HG02938 (cell line): Measurements from ENCODE around the gene NFKB1.

Experiments
- ATAC-seq: cut with Tn5 transposase; IDR thresholded peaks from one replicate; pipeline ENCODE4 v1.9.1; 2021; ENCODE audit warnings: mild to moderate bottlenecking, moderate library complexity; ENCODE audit not compliant: unreplicated experiment

NFKB1 gene

DNA sequence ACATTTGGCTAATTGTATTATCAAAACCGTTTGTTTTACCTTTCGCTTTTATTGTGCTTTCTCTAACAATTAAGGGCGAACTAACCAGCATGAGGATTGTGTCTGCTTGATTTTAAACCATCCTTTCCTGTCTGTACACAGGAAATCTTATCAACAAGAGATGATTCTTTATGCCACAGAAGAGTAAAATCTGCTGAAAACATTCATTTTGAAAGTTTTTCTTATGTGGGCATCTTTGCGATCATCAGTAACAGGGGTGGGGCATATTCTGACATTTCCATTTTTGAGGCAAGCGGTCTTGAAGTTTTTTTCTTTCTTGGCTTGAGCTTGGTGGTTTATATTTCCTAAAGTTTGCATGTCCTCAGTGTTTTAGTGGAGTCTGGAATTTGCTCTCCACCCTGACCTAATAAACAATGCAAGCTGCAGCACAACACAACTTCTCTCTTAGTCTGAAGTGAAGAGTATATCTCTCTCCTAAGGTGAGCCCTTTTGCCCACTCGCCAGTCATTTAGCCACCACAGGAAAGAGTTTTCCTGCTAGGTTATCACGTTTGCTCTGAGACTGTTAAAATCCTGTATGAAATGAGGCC lies 26.6 kb downstream of the NFKB1 start:
- ATAC-seq = no peak

DNA sequence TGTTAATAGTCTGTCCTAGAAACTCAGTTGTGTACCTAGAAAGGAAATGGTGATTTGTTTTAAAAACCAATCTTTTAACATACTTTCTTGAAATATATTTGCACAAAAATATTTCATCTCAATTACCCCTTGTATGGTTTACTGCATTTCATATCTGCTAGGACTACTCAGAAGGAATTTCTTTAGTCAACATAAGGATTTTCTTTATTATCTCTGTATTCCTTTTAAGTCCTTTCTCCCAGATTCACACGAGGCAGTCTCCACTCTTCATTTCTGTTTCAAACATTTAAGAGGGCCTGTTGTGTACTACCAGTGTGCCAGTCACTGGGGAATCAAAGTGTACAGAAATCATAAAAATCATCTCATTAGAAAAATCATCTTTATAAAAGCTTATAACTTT lies 28.8 kb downstream of the NFKB1 start:
- ATAC-seq = no peak

DNA sequence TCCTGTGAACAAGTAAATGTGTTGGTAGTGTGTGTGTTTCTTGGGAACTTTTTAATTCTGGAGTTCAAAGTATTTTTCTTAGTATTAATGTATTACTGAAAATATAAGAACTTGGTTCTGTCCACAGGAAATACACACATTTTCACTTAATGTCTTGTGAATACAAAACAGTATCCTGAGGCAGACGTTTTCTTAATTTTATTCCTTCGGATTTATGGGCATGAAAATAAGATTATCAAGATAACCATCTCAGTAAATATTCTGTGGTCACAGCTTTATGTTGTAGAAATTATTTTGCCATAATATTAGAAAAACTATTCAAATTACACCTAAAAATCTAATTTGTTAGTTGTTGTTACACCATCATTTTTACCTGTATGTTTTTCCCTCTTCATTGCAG lies 29.8 kb downstream of the NFKB1 start:
- ATAC-seq = no peak

DNA sequence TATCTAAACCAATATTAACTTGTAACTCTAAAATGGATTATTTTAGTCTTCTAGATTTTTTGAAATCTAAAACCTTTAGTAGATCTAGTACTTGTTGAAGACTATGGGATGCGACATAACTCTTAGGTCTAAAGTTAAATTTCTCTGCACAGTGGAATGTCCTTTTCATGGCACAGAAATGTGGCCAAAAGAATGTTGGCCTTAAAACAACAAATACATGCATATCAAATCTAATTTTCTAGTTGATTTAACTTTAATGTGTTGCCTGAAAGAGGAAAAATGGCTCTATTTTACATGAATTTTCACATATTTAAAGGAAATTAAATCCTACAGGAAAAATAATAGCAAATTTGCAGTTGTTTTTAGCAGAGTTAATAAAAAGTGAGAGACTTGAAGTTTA lies 30.3 kb downstream of the NFKB1 start:
- ATAC-seq = no peak

DNA sequence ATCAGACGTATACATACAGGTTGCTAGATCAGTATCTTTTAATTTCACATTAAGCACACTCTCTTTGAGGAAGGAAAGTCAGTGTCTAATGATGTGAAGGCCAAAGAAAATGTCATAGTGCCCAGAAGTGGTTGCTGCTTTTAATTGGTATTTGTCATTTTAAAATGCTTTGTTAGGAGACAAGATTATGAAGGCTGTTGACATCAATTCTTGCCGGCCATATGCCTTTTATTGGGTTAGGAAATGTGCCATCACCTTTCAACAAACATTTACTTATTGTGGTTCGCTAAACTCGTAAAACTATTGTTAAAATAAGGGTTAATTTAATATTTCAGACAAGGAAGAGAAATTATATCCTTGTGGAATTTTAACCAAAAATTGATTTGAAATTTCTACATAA lies 32.2 kb downstream of the NFKB1 start:
- ATAC-seq = no peak

DNA sequence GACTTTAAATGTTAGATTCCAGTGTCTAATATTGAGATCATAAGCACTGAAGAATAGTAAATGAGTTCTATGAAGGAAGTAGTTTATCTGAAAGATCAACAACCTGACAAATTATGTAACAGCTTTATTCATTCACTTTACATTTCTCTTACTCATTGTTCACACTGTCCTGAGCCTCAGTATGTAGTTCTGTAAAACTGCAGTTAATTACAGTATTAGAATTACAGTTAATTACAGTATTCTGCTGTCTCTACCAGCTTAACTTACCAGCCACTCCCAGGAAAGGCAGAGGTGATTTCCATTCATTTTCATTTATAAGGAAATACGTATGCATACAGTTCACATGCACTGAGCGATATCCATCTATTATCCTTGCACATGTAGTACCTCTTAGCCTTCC lies 32.7 kb downstream of the NFKB1 start:
- no peak for ATAC-seq

DNA sequence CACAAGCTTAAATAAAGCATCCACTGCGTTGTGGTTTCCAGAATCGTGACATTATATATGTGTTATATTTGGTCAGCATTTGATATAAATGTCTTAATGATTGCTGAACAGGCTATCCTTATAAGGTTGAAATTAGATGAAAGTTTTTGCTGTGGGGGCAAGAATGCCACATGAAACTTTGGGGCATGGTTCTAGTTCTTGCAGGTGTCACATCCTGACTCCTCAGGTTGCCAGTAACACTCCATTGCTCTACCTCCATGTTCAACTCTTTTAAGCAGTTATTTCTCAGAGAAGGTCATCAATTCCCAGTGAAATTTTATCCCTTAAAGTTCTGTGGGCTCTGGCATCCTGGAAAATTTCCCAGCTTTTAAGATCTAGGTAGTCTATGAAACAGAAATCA lies 33.7 kb downstream of the NFKB1 start:
- no peak for ATAC-seq

DNA sequence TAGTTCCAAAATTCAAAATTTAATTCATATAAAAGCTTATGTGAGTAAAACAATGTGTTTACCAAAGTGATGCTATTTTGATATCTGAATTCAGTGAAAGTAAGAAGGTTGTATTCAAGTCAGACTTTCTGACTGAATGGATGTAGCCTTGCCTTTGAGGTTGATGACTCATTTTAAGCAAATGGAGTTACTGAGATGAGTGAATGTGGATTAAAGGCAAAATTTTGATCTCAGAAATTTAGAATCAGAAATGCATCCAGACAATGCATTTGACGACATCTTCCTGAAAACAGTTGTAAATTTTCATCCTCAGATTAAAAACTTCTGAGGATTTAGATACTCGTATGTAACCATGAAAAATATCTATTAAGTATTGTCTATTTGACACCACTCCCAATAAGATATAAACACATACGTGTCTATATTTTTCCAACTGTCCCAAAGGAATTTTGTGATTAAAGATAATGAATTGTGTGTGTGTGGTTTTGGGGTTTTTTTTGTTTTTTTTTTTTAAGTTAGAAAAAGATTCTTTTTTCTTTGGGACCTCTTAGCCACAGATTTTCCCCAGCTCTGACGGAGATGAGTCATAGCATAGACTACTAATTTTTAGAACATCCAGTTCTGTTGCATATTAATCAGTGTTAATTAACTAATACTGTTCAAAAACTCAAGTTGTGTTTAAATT lies 34.4 kb downstream of the NFKB1 start:
- ATAC-seq = peak; percentile 80

DNA sequence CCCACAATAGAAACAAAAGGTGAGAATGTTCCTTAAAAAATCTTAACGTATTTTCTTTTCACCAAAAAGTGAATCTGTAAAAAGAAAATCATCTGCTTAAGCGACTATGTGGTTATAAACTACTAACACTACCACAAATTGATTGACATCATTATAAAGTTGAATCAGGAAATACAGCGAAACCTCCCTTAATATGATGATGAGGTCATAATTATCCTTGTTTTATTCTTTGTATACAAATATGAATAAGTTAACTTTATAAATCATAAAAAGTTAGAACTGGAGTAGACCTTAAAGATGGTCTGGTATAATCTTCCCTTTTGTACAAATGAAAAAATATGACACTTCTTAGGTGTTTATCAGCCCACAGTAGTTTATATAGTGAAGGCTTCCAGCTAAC lies 35.6 kb downstream of the NFKB1 start:
- no peak for ATAC-seq

DNA sequence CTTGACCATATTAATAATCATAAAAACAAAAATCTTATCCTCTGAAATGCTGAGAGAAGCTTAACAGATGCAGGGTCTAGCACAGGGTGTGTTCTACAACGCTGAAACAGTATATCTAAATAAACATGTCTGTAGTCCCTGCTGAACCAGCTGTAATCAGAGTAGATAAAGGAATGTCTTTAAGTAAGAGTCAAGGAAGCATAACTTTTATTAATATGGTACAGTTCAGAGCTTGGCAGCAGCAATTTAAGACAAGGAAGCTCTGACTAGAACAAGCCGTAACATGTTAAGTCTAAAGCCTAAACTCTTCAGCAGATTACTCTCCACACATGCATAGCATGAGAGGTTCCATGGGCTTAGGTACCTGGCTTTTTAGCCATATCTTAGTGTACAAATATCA lies 36.1 kb downstream of the NFKB1 start:
- no peak for ATAC-seq

DNA sequence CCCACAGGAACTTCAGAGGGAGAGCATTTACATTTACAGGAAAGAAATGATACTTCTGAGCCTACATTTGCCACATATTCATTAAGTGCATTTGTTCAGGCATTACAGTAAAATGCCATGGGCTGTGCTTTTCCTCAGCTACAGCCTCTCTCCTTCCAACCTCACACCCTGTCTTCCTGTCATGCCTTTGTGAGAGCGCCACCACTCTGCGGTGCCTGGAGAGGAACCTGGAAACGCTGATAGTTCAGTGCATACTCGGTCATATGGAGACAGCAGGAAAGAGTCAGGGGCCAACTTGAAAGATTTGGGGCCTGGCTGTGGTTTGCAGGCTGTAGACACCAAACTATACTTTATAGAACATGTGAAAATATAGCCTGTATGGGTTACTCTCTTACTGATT lies 40.5 kb downstream of the NFKB1 start:
- ATAC-seq = no peak

DNA sequence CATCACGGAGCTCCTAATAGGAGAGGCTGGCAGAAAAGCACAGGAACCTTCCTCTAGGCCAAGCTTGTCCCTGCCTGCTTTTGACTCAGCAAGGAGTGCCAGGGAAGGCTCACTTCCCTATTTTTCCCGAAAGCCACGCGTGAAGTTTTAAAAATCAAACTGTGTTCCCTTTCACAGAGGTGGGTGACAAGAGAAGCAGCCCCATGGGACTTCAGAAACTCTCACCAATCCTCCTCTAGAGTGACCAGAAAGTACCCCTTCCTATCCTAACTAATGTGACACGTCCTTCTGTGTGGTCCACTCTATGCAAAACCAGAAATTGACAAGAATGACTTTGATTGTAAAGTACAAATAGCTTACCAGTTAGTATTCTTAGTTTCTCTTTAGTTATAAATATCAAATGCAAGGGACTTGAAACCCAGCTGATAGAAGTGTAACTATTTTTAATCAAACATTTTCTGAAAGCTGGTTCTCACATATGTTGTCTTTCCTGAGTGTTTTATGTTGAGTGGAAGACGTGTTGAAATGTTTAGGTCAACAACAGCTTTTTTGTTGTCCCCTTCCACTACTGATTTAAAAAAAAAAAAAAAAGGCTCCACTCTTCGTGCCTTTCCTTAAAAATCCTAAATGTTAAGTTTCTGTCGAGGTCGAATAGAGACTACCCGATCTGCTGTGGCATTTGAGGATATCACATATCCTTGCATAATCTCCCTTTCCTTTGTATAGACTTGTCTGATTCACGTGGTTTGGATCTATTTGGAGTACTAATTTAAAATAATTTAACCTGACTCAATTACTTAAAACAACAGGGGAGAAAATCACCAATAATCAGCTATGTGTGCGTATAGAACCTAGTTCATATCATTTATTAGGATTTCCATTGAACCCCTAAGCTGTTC lies 42.1 kb downstream of the NFKB1 start:
- ATAC-seq = peak; percentile 93

DNA sequence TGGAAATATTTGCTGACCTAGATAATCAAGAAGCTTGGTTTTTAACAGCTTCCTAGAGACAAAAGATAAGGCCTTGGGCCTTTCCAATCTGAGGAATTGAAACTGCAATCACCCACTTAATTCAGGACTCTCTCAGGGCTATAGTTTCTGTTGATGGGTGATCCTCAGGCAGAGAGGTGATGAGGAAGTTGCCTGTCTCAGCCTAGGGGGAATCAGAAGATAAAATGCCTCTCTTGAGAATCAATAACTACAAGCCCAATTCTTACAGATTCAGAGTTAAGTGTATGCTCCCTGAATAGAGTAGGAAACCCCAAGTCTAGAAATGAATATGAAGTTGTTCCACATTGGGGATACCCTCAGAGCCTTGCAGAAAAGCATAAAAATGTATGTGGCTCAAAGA lies 45.5 kb downstream of the NFKB1 start:
- no peak for ATAC-seq

DNA sequence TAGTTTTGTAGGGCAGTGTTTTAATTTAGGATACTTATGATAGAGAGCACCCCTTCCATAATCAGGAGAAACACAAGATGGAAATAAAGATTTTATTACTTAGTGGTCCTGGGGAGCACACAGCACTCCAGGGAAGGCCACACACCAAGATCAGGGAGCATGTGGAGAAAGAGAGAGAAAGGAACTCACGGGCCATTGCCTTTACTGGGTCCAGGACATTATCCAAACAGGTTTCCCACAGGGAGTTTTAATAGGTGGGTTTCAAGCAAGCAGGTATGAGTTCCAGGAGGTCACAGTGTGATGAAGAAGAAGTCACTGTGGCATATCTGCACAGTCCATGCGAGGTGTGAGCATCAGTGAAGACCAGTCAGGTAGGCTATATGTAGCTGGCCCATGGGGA lies 46.8 kb downstream of the NFKB1 start:
- ATAC-seq = no peak

DNA sequence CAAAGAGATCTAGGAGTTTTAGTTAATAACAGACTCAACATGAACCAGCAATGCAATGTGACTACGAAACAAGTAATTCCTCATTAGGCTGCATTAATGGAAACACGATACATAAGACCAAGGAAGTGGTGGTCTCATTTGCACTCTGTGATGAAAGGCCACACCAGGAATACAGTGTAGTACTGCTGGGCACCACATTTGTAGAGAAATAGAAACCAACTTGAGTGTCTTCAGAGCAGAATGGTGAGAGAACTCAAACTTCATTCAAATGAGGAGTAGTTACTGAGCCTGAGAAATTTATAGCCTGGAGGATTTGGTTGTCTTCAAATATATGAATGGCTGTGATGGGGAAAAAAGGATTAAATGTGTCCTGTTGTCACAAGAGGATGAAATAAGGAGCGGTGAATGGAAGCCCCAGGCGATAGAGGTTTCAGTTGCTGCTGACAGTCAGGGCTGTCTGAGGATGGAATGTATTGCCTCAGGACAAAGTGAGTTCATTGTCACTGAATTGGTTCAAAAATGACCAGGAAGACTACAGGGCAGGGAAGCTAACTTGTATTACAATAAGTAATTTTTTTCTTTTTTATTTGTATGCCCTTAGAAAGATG lies 50.9 kb downstream of the NFKB1 start:
- ATAC-seq = peak; percentile 55

DNA sequence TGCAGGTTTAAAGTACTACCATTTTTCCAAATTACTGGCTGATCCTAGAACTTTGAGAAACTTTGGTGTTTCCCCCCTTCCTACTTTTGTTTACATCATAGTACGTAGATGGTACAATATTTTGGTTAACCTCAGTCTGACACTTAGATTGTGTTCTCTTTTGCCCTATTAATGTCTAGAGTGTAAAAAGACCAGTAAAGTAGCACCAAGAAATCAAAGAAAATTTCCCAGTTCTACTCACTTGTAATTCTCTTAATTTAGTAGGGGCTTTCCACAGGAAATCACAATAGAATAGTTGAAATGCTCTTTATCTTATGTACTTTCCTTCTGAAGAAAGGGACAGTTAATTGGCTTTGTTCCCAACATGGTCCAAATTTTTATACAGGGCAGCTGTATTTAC lies 51.6 kb downstream of the NFKB1 start:
- ATAC-seq = no peak

DNA sequence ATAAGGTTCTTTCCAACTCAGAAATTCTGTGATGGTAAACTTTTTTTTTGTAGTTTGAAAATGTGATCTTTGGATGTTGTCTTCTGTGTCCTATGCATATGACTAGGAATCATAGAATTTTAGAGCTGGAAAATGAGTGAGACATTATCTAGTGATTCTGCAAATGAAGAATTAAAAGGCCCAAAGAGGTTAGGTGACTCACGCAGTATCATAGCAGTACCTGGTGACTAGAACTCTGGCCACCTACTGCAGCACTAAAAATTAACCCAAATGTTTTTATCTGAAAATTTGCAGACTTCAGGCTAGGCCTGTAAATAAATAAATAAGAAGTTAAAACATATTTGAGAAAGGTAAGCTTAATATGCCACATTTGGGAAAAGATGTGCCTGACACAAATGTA lies 52.8 kb downstream of the NFKB1 start:
- ATAC-seq = no peak

DNA sequence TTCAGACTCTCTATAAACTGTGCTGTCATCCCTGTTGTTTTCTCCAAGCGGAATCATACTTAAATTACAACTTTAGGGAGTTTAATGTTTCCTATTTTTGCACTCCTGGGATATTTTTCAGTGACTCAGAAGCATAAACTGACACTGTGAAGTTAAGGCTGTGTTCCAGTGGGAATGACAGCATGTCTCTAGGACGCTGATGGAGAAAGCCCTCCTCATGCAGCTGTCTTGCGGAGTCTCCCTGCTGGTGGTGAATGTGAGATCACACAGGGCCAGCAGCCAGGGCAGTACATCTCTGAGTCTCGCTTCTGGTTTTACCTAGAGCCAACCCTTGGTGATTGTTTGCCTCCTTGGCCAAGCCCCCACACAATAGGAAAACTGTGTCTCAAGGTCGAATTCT lies 53.3 kb downstream of the NFKB1 start:
- no peak for ATAC-seq

DNA sequence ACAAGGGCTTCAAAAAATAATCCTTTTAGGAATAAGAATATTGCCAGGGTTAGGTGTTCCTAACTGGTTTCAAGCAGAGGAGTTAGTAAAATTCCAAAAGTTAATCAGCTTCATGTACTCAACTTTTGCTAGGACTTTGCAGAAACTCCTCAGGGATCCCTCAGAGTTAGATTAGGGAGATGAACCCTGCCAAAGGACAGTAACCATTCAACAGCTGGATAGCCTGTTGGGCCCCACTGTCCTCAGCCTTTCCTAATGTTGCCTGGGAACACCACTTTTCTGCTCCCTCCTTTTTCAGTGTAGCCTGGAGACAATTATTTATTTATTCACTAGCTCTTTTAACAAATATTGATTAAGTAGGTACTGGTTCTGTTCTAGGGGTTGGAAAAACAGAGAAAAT lies 53.8 kb downstream of the NFKB1 start:
- ATAC-seq = no peak

DNA sequence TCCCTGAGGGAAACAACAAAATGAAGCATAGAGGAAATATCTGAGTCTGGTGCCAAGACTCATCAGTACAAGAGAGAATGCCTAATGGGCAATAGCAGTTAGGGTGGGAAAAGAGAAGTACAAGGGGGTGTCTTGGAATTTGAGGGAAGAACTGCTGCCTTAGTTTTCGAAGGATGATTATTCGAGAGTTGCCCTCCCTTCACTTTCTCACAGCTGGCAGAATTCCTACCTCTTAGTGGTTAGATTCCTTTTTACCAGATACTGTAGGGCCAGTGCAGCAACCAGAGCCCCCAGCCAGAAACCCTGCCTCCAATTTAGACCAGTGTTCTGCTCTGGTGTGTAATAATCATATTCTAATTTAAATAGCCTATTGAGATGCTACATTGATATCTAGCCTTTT lies 56.5 kb downstream of the NFKB1 start:
- no peak for ATAC-seq

DNA sequence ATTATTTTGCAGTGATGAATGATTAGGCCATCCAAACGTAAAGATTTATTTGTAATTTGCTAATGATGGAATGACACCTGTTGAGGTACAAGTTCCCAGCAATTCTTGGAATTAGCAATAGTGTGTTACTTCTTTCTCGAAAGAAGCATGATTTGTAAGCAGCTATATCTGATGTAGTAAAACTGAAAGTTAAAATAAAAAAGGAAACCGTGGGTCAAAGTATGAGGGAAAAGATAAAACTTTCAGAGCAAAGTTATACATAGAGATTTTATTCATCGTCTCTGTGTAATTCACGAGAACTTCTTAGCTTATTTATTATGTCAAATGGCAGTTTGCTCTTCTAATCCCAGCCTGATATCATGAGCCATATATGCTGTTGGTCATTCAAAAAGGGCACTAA lies 59.0 kb downstream of the NFKB1 start:
- no peak for ATAC-seq
